ENCODE measurements around the gene PRKX.
"Not testable (repeated sequence)": the region's sequence is repeated elsewhere in the genome, so short reads cannot be mapped to it uniquely, and the experiment has no call there.

The PRKX gene

DNA sequence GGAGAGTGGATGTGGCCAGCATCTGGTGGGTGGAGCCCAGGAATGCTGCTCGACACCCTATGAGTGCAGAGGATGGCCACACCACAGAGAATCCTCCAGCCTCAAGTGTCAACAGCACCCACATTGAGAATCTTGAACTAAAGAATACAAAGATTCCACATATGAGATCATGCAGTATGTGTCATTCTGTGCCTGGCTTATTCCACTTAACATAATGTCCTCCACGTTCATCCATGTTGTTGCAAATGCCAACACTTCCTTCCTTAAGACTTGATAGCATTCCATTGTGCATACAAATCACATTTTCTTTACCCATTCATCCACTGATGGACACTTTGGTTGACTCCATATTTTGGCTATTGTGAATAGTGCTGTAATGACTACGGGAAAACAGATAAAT, 145.8 kb downstream of the PRKX start:
- DNase-seq, result no peak

DNA sequence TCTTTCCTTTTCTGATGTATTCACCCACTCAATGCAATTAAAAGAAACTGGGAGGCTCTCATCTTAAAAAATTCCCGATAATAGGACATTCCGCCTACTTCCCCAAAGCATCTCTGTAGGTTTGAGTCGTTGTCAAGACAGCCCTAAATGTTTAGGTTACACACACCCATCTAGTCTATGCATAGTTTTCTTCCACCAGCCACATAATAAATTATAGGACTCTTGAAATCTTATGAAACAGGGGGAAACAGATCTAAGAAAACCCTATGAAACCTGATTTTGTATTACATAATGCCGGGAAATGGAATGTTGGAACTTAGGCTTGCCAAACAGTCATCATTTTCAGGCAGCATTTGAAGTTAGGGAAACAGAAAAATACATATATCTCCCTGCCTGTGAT, 150.0 kb downstream of the PRKX start:
- no peak for DNase-seq

DNA sequence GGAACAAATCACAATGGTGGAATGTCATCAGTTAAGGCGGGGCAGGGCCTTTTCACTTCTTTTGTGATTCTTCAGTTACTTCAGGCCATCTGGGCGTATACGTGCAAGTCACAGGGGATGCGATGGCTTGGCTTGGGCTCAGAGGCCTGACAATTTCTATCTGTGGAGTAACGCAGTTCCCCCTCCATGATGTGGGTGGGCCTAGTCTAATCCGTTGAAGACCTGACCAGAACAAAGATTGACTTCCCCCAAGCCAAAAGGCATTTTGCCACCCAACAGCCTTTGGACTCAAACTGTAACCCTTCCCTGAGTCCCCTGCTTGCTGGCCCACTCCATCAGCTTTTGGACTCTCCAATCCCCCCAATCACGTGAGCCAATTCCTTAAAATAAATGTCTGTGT, 153.4 kb downstream of the PRKX start:
- not testable (repeated sequence) for DNase-seq
